ENCODE measurements around the gene SLIT3. TPM values are rescaled to one million over a fixed set of nuclear protein-coding genes. Genes with fewer than 3 reads are reported as not detected.

Gene SLIT3
- total and polyA plus RNA-seq, 5 donors from 2014 or later, result not detected

DNA sequence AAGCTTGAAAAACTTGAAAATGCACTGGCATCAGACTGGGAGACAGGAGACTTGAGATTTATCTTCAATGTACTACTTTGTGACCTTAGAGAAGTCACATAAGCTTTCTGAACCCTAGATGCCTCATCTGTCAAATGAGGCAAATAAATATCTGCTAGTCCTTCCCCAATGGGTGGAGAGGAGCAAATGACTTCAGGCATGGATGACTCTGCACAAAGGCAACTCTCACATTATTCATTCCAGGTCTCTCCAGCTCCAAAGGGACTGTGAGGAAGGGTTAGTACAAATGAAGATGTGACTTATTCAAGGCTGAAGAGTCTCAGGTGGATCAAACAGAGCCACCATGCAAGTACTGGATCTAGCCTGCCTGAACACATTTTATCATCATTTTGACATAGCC, 228.7 kb downstream of the SLIT3 start:
- H3K27ac Mint-ChIP-seq, result no peak overlapping the region
- H3K4me1 Mint-ChIP-seq, result peaks cover 0 to 4% (median 0%) of the 10 kb centered on the region in 4 donors
- no peaks in the 10 kb centered on the region for H3K36me3 ChIP-seq (ENCODE audit: control insufficient read depth, insufficient read depth, low read length)
- H3K4me3 ChIP-seq (ENCODE audit: low read depth, low read length), result no peak overlapping the region
- no peaks in the 10 kb centered on the region for H3K36me3 Mint-ChIP-seq
- no peaks in the 10 kb centered on the region for H3K9me3 ChIP-seq (ENCODE audit: control insufficient read depth in 2 of 2, low read length in 2 of 2)
- peaks cover 17% of the 10 kb centered on the region for H3K27me3 Mint-ChIP-seq
- no peak overlapping the region for H3K4me3 Mint-ChIP-seq
- DNase-seq (no peak), ATAC-seq (ENCODE audit: low read depth in 2 of 2) (no peak)
- no peaks in the 10 kb centered on the region for H3K4me1 ChIP-seq (ENCODE audit: control insufficient read depth, insufficient read depth, low read length, poor library complexity, severe bottlenecking)
- H3K27me3 ChIP-seq (ENCODE audit: control insufficient read depth, insufficient read depth, low read length), result no peaks in the 10 kb centered on the region
- peaks cover 0 to 6% (median 0%) of the 10 kb centered on the region in 7 donors for H3K9me3 Mint-ChIP-seq
- no peak overlapping the region for H3K27ac ChIP-seq (ENCODE audit: insufficient read depth, low read length, poor library complexity, severe bottlenecking)

- H3K36me3 Mint-ChIP-seq, result no peaks in the 10 kb centered on the region
- Histone ChIP-seq H3K27ac (ENCODE audit: insufficient read depth, low read length, poor library complexity, severe bottlenecking) (no peak overlapping the region), H3K36me3 (ENCODE audit: control insufficient read depth, insufficient read depth, low read length) (no peaks in the 10 kb centered on the region), H3K27me3 (ENCODE audit: control insufficient read depth, insufficient read depth, low read length) (no peaks in the 10 kb centered on the region), H3K4me3 (ENCODE audit: low read depth, low read length) (no peak overlapping the region), H3K4me1 (ENCODE audit: control insufficient read depth, insufficient read depth, low read length, poor library complexity, severe bottlenecking) (no peaks in the 10 kb centered on the region), H3K9me3 (ENCODE audit: control insufficient read depth in 2 of 2, low read length in 2 of 2) (no peaks in the 10 kb centered on the region)
- no peak for ATAC-seq (ENCODE audit: low read depth in 2 of 2)
- H3K4me1 Mint-ChIP-seq, result peaks cover 0 to 4% (median 0%) of the 10 kb centered on the region in 4 donors
- DNase-seq, result no peak
- peaks cover 7% of the 10 kb centered on the region for H3K27me3 Mint-ChIP-seq
- H3K4me3 Mint-ChIP-seq, result no peak overlapping the region
- peaks cover 0 to 5% (median 0%) of the 10 kb centered on the region in 7 donors for H3K9me3 Mint-ChIP-seq
- H3K27ac Mint-ChIP-seq, result no peak overlapping the region
Measured at GRCh38 chr5:169070413-169070812, 230.5 kb downstream of the SLIT3 start.

GRCh38 chr5:169067751-169068173, 233.2 kb downstream of the SLIT3 start:
- no peaks in the 10 kb centered on the region for H3K4me1 ChIP-seq (ENCODE audit: control insufficient read depth, insufficient read depth, low read length, poor library complexity, severe bottlenecking)
- H3K27ac Mint-ChIP-seq, result no peak overlapping the region

GRCh38 chr5:169065400-169065799, 235.5 kb downstream of the SLIT3 start:
- no peaks in the 10 kb centered on the region for H3K4me1 ChIP-seq (ENCODE audit: control insufficient read depth, insufficient read depth, low read length, poor library complexity, severe bottlenecking)
- no peaks in the 10 kb centered on the region for H3K9me3 Mint-ChIP-seq
- H3K27ac Mint-ChIP-seq, result no peak overlapping the region
- H3K4me1 Mint-ChIP-seq, result peaks cover 0 to 4% (median 0%) of the 10 kb centered on the region in 4 donors
- peaks cover 3% of the 10 kb centered on the region for H3K27me3 ChIP-seq (ENCODE audit: control insufficient read depth, insufficient read depth, low read length)
- no peak overlapping the region for H3K4me3 Mint-ChIP-seq
- H3K9me3 ChIP-seq (ENCODE audit: control insufficient read depth in 2 of 2, low read length in 2 of 2), result no peaks in the 10 kb centered on the region
- ATAC-seq (ENCODE audit: low read depth in 2 of 2) (no peak), DNase-seq (no peak)
- H3K36me3 ChIP-seq (ENCODE audit: control insufficient read depth, insufficient read depth, low read length), result no peaks in the 10 kb centered on the region
- H3K36me3 Mint-ChIP-seq, result no peaks in the 10 kb centered on the region
- no peaks in the 10 kb centered on the region for H3K27me3 Mint-ChIP-seq
- H3K27ac ChIP-seq (ENCODE audit: insufficient read depth, low read length, poor library complexity, severe bottlenecking), result no peak overlapping the region
- H3K4me3 ChIP-seq (ENCODE audit: low read depth, low read length), result no peak overlapping the region

More at GRCh38 chr5:169067751-169068173, 233.2 kb downstream of the SLIT3 start:
- Mint-ChIP-seq H3K4me3 (no peak overlapping the region), H3K36me3 (no peaks in the 10 kb centered on the region), H3K4me1 (peaks cover 0 to 4% (median 0%) of the 10 kb centered on the region in 4 donors), H3K27me3 (no peaks in the 10 kb centered on the region), H3K9me3 (no peaks in the 10 kb centered on the region)
- no peaks in the 10 kb centered on the region for H3K36me3 ChIP-seq (ENCODE audit: control insufficient read depth, insufficient read depth, low read length)
- no peaks in the 10 kb centered on the region for H3K9me3 ChIP-seq (ENCODE audit: control insufficient read depth in 2 of 2, low read length in 2 of 2)
- H3K27me3 ChIP-seq (ENCODE audit: control insufficient read depth, insufficient read depth, low read length), result no peaks in the 10 kb centered on the region
- DNase-seq (no peak), ATAC-seq (ENCODE audit: low read depth in 2 of 2) (no peak)
- H3K27ac ChIP-seq (ENCODE audit: insufficient read depth, low read length, poor library complexity, severe bottlenecking), result no peak overlapping the region
- no peak overlapping the region for H3K4me3 ChIP-seq (ENCODE audit: low read depth, low read length)

- no peak for ATAC-seq (ENCODE audit: low read depth in 2 of 2)
- H3K27me3 Mint-ChIP-seq, result no peaks in the 10 kb centered on the region
- DNase-seq, result no peak
- H3K4me3 Mint-ChIP-seq, result no peak overlapping the region
- no peaks in the 10 kb centered on the region for H3K36me3 Mint-ChIP-seq
- Histone ChIP-seq H3K4me3 (ENCODE audit: low read depth, low read length) (no peak overlapping the region), H3K27ac (ENCODE audit: insufficient read depth, low read length, poor library complexity, severe bottlenecking) (no peak overlapping the region), H3K9me3 (ENCODE audit: control insufficient read depth in 2 of 2, low read length in 2 of 2) (no peaks in the 10 kb centered on the region), H3K4me1 (ENCODE audit: control insufficient read depth, insufficient read depth, low read length, poor library complexity, severe bottlenecking) (no peaks in the 10 kb centered on the region), H3K36me3 (ENCODE audit: control insufficient read depth, insufficient read depth, low read length) (no peaks in the 10 kb centered on the region), H3K27me3 (ENCODE audit: control insufficient read depth, insufficient read depth, low read length) (peaks cover 3% of the 10 kb centered on the region)
- H3K27ac Mint-ChIP-seq, result no peak overlapping the region
- H3K9me3 Mint-ChIP-seq, result no peaks in the 10 kb centered on the region
- no peaks in the 10 kb centered on the region for H3K4me1 Mint-ChIP-seq
Measured at GRCh38 chr5:169064093-169064492, 236.8 kb downstream of the SLIT3 start.

DNA sequence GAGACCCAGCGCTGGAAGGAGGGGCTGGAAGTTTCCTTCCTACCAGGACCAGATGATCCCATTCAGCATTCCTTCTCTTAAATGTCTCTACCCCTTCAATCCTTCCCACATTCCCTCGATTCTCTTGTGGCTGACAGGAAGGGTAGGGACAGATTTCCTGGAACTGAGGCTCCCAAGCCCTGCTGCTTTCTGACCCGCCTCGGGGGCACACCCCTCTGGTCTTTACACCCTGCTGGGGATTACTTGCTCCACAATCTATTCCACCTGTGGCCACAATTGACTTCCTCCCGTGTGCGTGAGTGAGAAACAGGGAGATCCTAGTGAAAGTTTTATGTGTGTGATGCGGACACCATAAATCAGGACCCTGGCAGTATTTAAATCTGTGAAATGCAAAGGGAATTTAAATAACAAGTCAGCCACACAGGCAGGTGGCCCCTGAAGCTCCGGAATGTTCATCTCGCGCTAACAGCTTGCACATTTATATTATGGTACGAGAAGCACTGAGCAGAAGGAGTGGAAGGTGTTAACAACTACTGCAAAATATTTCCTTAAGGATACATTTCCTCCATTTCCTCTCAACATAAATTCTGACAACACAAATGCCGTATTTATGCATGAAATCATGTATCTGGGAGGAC, 237.5 kb downstream of the SLIT3 start:
- H3K36me3 Mint-ChIP-seq, result no peaks in the 10 kb centered on the region
- H3K27ac ChIP-seq (ENCODE audit: insufficient read depth, low read length, poor library complexity, severe bottlenecking), result no peak overlapping the region
- no peak overlapping the region for H3K4me3 ChIP-seq (ENCODE audit: low read depth, low read length)
- no peaks in the 10 kb centered on the region for H3K36me3 ChIP-seq (ENCODE audit: control insufficient read depth, insufficient read depth, low read length)
- H3K27ac Mint-ChIP-seq, result no peak overlapping the region
- H3K4me1 Mint-ChIP-seq, result no peaks in the 10 kb centered on the region
- H3K4me3 Mint-ChIP-seq, result no peak overlapping the region
- no peak for ATAC-seq (ENCODE audit: low read depth in 2 of 2)
- peaks cover 3% of the 10 kb centered on the region for H3K27me3 ChIP-seq (ENCODE audit: control insufficient read depth, insufficient read depth, low read length)
- no peak for DNase-seq
- no peaks in the 10 kb centered on the region for H3K9me3 ChIP-seq (ENCODE audit: control insufficient read depth in 2 of 2, low read length in 2 of 2)
- H3K27me3 Mint-ChIP-seq, result no peaks in the 10 kb centered on the region
- H3K9me3 Mint-ChIP-seq, result no peaks in the 10 kb centered on the region
- no peaks in the 10 kb centered on the region for H3K4me1 ChIP-seq (ENCODE audit: control insufficient read depth, insufficient read depth, low read length, poor library complexity, severe bottlenecking)

GRCh38 chr5:169062690-169063089, 238.2 kb downstream of the SLIT3 start:
- no peak overlapping the region for H3K4me3 Mint-ChIP-seq
- no peak for ATAC-seq (ENCODE audit: low read depth in 2 of 2)

DNA sequence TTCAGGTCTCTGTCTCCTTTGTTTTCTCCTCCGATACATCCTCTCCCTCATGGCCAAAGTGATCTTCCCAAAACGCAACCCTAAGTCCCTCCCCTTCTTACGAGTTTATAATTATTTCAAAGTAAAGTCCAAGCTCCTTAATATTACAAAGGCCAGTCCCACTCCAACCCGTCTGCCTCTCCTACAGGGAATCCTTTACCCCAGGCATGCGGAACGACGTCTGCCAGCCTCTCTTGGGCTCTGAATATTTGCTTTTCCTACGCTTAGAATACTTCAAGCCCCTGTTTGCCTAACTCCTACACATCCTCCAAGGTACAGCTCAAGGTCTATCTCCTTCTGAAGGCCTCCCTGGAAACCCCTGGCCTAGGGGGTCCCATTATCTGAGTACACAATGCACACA, 246.4 kb downstream of the SLIT3 start:
- Mint-ChIP-seq H3K27me3 (peaks cover 11% of the 10 kb centered on the region), H3K9me3 (peaks cover 0 to 2% (median 0%) of the 10 kb centered on the region in 7 donors), H3K36me3 (no peaks in the 10 kb centered on the region), H3K4me1 (no peaks in the 10 kb centered on the region), H3K27ac (no peak overlapping the region), H3K4me3 (no peak overlapping the region)
- no peak for DNase-seq
- Histone ChIP-seq H3K27me3 (ENCODE audit: control insufficient read depth, insufficient read depth, low read length) (no peaks in the 10 kb centered on the region), H3K9me3 (ENCODE audit: control insufficient read depth in 2 of 2, low read length in 2 of 2) (no peaks in the 10 kb centered on the region), H3K4me3 (ENCODE audit: low read depth, low read length) (no peak overlapping the region), H3K27ac (ENCODE audit: insufficient read depth, low read length, poor library complexity, severe bottlenecking) (no peak overlapping the region), H3K36me3 (ENCODE audit: control insufficient read depth, insufficient read depth, low read length) (no peaks in the 10 kb centered on the region), H3K4me1 (ENCODE audit: control insufficient read depth, insufficient read depth, low read length, poor library complexity, severe bottlenecking) (no peaks in the 10 kb centered on the region)
- no peak for ATAC-seq (ENCODE audit: low read depth in 2 of 2)

More at GRCh38 chr5:169062690-169063089, 238.2 kb downstream of the SLIT3 start:
- DNase-seq, result no peak
- H3K9me3 Mint-ChIP-seq, result no peaks in the 10 kb centered on the region
- H3K4me3 ChIP-seq (ENCODE audit: low read depth, low read length), result no peak overlapping the region
- H3K36me3 Mint-ChIP-seq, result no peaks in the 10 kb centered on the region
- H3K9me3 ChIP-seq (ENCODE audit: control insufficient read depth in 2 of 2, low read length in 2 of 2), result no peaks in the 10 kb centered on the region
- no peaks in the 10 kb centered on the region for H3K4me1 Mint-ChIP-seq
- no peaks in the 10 kb centered on the region for H3K36me3 ChIP-seq (ENCODE audit: control insufficient read depth, insufficient read depth, low read length)
- H3K27me3 ChIP-seq (ENCODE audit: control insufficient read depth, insufficient read depth, low read length), result peaks cover 3% of the 10 kb centered on the region
- no peaks in the 10 kb centered on the region for H3K27me3 Mint-ChIP-seq
- H3K27ac Mint-ChIP-seq, result no peak overlapping the region
- no peak overlapping the region for H3K27ac ChIP-seq (ENCODE audit: insufficient read depth, low read length, poor library complexity, severe bottlenecking)
- H3K4me1 ChIP-seq (ENCODE audit: control insufficient read depth, insufficient read depth, low read length, poor library complexity, severe bottlenecking), result no peaks in the 10 kb centered on the region

All from CD4-positive, CD25-positive, alpha-beta regulatory T cell (primary cell).